ENCODE data around the gene PIR.

DNA sequence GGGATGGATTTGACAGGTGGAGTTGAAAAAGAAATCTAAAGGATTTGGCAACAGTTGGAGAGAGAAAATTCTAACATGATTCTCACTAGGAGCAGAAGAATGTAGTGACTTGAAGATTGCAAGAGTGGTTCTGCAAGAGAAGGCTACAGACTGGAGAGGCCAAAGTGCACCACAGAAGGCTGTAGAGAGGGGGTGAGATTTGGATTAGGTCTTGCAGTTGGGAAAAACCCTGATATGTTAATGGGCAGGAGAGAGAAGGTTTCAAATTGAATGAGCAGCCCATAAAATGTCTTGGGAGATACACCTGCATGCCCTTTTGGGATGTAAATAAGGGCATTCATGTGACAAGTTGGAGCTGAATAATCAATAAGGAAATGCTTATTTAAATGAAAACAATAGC lies 94.3 kb downstream of the PIR start:
- TF ChIP-seq, protein P1, sequence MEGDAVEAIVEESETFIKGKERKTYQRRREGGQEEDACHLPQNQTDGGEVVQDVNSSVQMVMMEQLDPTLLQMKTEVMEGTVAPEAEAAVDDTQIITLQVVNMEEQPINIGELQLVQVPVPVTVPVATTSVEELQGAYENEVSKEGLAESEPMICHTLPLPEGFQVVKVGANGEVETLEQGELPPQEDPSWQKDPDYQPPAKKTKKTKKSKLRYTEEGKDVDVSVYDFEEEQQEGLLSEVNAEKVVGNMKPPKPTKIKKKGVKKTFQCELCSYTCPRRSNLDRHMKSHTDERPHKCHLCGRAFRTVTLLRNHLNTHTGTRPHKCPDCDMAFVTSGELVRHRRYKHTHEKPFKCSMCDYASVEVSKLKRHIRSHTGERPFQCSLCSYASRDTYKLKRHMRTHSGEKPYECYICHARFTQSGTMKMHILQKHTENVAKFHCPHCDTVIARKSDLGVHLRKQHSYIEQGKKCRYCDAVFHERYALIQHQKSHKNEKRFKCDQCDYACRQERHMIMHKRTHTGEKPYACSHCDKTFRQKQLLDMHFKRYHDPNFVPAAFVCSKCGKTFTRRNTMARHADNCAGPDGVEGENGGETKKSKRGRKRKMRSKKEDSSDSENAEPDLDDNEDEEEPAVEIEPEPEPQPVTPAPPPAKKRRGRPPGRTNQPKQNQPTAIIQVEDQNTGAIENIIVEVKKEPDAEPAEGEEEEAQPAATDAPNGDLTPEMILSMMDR (IDR thresholded peaks at IDR 0.05; ENCODE audit: borderline replicate concordance, extremely low read depth, low read length, poor library complexity, severe bottlenecking), result no peak
- TF ChIP-seq EZH2 (IDR thresholded peaks at IDR 0.05; ENCODE audit: borderline replicate concordance, low read depth, low read length, severe bottlenecking), result no peak
